ENCODE results near the gene CIAO1.
A peak's percentile ranks its signal among the peaks of the same experiment; 100 is the strongest.
"Not testable (repeated sequence)": the region's sequence is repeated elsewhere in the genome, so short reads cannot be mapped to it uniquely, and the experiment has no call there.

CIAO1 gene

GRCh38 chr2:96251721-96252292 lies 14.2 kb upstream of the CIAO1 start:
- no peak for DNase-seq

- DNase-seq, result no peak
Observed at GRCh38 chr2:96252526-96252925, 13.5 kb upstream of the CIAO1 start.

GRCh38 chr2:96253006-96253405 lies 13.0 kb upstream of the CIAO1 start:
- no peak for DNase-seq

- no peak for DNase-seq
Observed at GRCh38 chr2:96254571-96254970, 11.5 kb upstream of the CIAO1 start.

GRCh38 chr2:96256611-96257113 lies 9.4 kb upstream of the CIAO1 start:
- no peak for DNase-seq

GRCh38 chr2:96257744-96258143 lies 8.3 kb upstream of the CIAO1 start:
- not testable (repeated sequence) for DNase-seq

- DNase-seq, result no peak
Observed at GRCh38 chr2:96258166-96259022, 7.6 kb upstream of the CIAO1 start.

- no peak for DNase-seq
Observed at GRCh38 chr2:96259497-96259921, 6.5 kb upstream of the CIAO1 start.

GRCh38 chr2:96260387-96261260 lies 5.4 kb upstream of the CIAO1 start:
- no peak for DNase-seq

GRCh38 chr2:96261328-96262003 lies 4.6 kb upstream of the CIAO1 start:
- DNase-seq, result no peak

- DNase-seq, result no peak
Observed at GRCh38 chr2:96262306-96262705, 3.7 kb upstream of the CIAO1 start.

- no peak for DNase-seq
Observed at GRCh38 chr2:96264086-96264485, 1.9 kb upstream of the CIAO1 start.

GRCh38 chr2:96264656-96265348 lies 1.2 kb upstream of the CIAO1 start:
- peak; percentile 11 for DNase-seq

- no peak for DNase-seq
Observed at GRCh38 chr2:96265349-96265839, 631 bp upstream of the CIAO1 start.

GRCh38 chr2:96267159-96267971 lies 1.3 kb downstream of the CIAO1 start:
- DNase-seq, result no peak

- DNase-seq, result no peak
Observed at GRCh38 chr2:96271995-96272394, 6.0 kb downstream of the CIAO1 start.

- DNase-seq, result no peak
Observed at GRCh38 chr2:96273763-96274162, 7.7 kb downstream of the CIAO1 start.

GRCh38 chr2:96274355-96275056 lies 8.5 kb downstream of the CIAO1 start:
- no peak for DNase-seq

GRCh38 chr2:96276787-96277499 lies 10.9 kb downstream of the CIAO1 start:
- no peak for DNase-seq
